HG03520 (cell line): ENCODE data around the gene ME3.

ENCODE experiments used
- ATAC-seq: cut with Tn5 transposase; IDR thresholded peaks from one replicate; pipeline ENCODE4 v1.9.1; 2021; ENCODE audit warnings: mild to moderate bottlenecking, moderate library complexity; ENCODE audit not compliant: unreplicated experiment

The ME3 gene

GRCh38 chr11:86672007-86672621 lies at the start of gene ME3:
Gene ME3 (minus strand): TSS chr11:86672616.
- ATAC-seq, result no peak

GRCh38 chr11:86722006-86722405 lies 49.6 kb upstream of the ME3 start:
- no peak for ATAC-seq

GRCh38 chr11:86720546-86720945 lies 48.1 kb upstream of the ME3 start:
- ATAC-seq, result no peak

- ATAC-seq, result no peak
Observed at GRCh38 chr11:86719781-86720463, 47.5 kb upstream of the ME3 start.

GRCh38 chr11:86718999-86719398 lies 46.6 kb upstream of the ME3 start:
- no peak for ATAC-seq

GRCh38 chr11:86718521-86718920 lies 46.1 kb upstream of the ME3 start:
- ATAC-seq, result no peak

GRCh38 chr11:86717817-86718501 lies 45.5 kb upstream of the ME3 start:
- ATAC-seq, result no peak

GRCh38 chr11:86715611-86716010 lies 43.2 kb upstream of the ME3 start:
- no peak for ATAC-seq

GRCh38 chr11:86713552-86713951 lies 41.1 kb upstream of the ME3 start:
- ATAC-seq, result no peak

- ATAC-seq, result no peak
Observed at GRCh38 chr11:86710936-86711335, 38.5 kb upstream of the ME3 start.

GRCh38 chr11:86708669-86709068 lies 36.3 kb upstream of the ME3 start:
- ATAC-seq, result no peak

- ATAC-seq, result no peak
Observed at GRCh38 chr11:86706338-86707131, 34.1 kb upstream of the ME3 start.

- ATAC-seq, result no peak
Observed at GRCh38 chr11:86704710-86705109, 32.3 kb upstream of the ME3 start.

- ATAC-seq, result no peak
Observed at GRCh38 chr11:86703987-86704386, 31.6 kb upstream of the ME3 start.

- no peak for ATAC-seq
Observed at GRCh38 chr11:86702220-86702983, 30.0 kb upstream of the ME3 start.

- ATAC-seq, result no peak
Observed at GRCh38 chr11:86699040-86699791, 26.8 kb upstream of the ME3 start.

- no peak for ATAC-seq
Observed at GRCh38 chr11:86698639-86699038, 26.2 kb upstream of the ME3 start.

GRCh38 chr11:86696451-86696850 lies 24.0 kb upstream of the ME3 start:
- ATAC-seq, result no peak

GRCh38 chr11:86696004-86696403 lies 23.6 kb upstream of the ME3 start:
- no peak for ATAC-seq

- no peak for ATAC-seq
Observed at GRCh38 chr11:86695373-86695772, 23.0 kb upstream of the ME3 start.
